ENCODE measurements around the gene ZDHHC7.
A peak's percentile ranks its signal among the peaks of the same experiment; 100 is the strongest.
"Not testable (repeated sequence)": the region's sequence is repeated elsewhere in the genome, so short reads cannot be mapped to it uniquely, and the experiment has no call there.

ZDHHC7 gene

DNA sequence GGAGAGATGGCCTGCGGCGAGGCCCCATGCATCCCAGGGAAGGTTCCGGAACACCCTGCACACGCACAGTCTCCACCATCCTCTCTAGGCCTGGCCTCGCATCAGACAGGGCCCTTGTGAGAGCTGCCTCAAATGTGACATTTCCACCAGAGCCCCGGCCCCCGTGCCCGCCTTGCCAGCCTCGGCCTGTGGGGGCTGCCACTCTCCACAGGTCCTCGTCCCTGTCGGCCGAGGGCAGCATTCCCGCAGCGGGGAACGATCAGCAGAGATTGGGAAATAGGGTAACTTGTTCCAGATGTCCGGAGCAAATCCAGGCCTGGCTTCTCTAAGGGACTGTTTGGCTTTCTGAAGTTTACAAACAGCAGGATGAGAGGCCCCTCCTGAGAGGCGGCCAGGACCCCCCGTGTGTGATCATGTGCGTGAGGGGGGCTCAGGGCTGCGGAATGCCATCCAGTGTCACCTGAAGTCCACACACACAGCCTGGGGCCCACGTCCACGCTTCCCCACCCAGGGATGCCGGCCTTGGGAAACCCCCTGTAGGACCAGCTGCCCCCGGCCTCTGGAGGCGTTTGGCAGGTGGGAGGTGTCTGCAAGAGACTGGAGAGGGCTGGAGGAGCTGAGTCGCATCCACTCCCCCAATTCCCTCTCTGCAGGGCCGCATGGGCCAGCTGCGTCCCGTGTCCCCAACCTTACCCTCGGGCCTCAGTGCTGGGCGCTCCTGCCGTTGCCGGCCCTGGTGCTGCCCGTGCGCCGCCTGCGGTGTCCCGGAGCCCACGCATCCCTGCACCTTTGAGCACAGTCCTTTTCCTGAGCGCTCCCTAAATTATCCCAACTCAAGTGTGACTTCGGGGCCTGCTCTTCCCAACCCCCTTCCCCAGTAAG, 70.4 kb downstream of the ZDHHC7 start:
- DNase-seq (ENCODE audit: low read depth in 2 of 2), result peak in 1 of 2 donors; percentile 33
- TF ChIP-seq, protein P1, sequence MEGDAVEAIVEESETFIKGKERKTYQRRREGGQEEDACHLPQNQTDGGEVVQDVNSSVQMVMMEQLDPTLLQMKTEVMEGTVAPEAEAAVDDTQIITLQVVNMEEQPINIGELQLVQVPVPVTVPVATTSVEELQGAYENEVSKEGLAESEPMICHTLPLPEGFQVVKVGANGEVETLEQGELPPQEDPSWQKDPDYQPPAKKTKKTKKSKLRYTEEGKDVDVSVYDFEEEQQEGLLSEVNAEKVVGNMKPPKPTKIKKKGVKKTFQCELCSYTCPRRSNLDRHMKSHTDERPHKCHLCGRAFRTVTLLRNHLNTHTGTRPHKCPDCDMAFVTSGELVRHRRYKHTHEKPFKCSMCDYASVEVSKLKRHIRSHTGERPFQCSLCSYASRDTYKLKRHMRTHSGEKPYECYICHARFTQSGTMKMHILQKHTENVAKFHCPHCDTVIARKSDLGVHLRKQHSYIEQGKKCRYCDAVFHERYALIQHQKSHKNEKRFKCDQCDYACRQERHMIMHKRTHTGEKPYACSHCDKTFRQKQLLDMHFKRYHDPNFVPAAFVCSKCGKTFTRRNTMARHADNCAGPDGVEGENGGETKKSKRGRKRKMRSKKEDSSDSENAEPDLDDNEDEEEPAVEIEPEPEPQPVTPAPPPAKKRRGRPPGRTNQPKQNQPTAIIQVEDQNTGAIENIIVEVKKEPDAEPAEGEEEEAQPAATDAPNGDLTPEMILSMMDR (IDR thresholded peaks at IDR 0.05; ENCODE audit: low read depth, low read length), result no peak
- no peak overlapping the region for H3K4me3 ChIP-seq (replicated peaks in 1 of 2; ENCODE audit: low read depth in 2 of 2, low read length in 2 of 2)

DNA sequence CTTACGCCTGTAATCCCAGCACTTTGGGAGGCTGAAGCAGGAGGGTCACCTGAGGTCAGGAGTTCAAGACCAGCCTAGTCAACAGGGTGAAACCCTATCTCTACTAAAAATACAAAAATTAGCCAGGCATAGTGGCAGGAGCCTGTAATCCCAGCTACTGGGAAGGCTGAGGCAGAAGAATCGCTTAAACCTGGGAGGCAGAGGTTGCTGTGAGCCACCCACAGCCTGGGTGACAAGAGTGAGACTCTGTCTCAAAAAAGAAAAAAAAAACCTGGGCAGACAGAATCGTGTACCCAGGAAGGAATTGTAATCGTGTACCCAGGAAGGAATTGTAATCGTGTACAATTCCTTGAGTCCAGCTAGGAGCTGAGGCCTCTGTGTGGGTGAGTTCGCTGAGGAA, 72.7 kb downstream of the ZDHHC7 start:
- DNase-seq (ENCODE audit: low read depth in 2 of 2), result not testable (repeated sequence)

GRCh38 chr16:84937196-84938005, 73.9 kb downstream of the ZDHHC7 start:
- DNase-seq (ENCODE audit: low read depth in 2 of 2), result no peak
- no peak overlapping the region for H3K4me3 ChIP-seq (replicated peaks in 1 of 2; ENCODE audit: low read depth in 2 of 2, low read length in 2 of 2)
- TF ChIP-seq, protein P1 (IDR thresholded peaks at IDR 0.05; ENCODE audit: low read depth, low read length), result no peak

More for the DNA sequence above, 72.7 kb downstream of the ZDHHC7 start:
- not testable (repeated sequence) for H3K4me3 ChIP-seq (replicated peaks in 1 of 2; ENCODE audit: low read depth in 2 of 2, low read length in 2 of 2)

- TF ChIP-seq, protein P1 (IDR thresholded peaks at IDR 0.05; ENCODE audit: low read depth, low read length), result no peak
- DNase-seq (ENCODE audit: low read depth in 2 of 2), result peak; percentile 25 to 38
- H3K4me3 ChIP-seq (replicated peaks in 1 of 2; ENCODE audit: low read depth in 2 of 2, low read length in 2 of 2), result no peak overlapping the region
These were observed 77.3 kb downstream of the ZDHHC7 start for GRCh38 chr16:84933774-84934631.

GRCh38 chr16:84932681-84933080, 78.7 kb downstream of the ZDHHC7 start:
- TF ChIP-seq, protein P1 (IDR thresholded peaks at IDR 0.05; ENCODE audit: low read depth, low read length), result no peak
- H3K4me3 ChIP-seq (replicated peaks in 1 of 2; ENCODE audit: low read depth in 2 of 2, low read length in 2 of 2), result no peak overlapping the region
- DNase-seq (ENCODE audit: low read depth in 2 of 2), result no peak

DNA sequence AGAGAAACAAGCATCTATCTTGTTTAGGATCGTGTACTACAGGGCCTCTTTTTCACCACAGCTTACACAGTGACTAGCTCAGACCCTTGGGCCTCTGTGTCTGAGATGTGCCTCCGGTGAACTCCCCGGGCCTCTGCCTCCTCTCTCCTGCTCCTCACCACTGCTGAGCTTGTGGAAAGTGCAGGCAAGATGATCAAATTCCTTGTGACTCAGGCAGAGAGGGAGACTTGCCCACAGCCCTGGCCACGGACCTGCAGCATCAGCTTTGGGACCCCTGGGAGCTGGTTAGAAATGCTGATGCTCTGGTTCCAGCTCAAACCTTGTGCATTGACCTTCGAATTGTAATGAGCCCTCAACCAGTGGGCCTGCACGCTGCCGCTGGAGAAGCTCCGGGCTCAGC, 79.8 kb downstream of the ZDHHC7 start:
- DNase-seq (ENCODE audit: low read depth in 2 of 2), result no peak
- TF ChIP-seq, protein P1 (IDR thresholded peaks at IDR 0.05; ENCODE audit: low read depth, low read length), result no peak

More for the DNA sequence above, 79.8 kb downstream of the ZDHHC7 start:
- no peak overlapping the region for H3K4me3 ChIP-seq (replicated peaks in 1 of 2; ENCODE audit: low read depth in 2 of 2, low read length in 2 of 2)

Data from cardiac fibroblast (primary cell).